Measurements from ENCODE around the gene YDJC. TPM values are rescaled to one million over a fixed set of nuclear protein-coding genes. Genes with fewer than 3 reads are reported as not detected.
"Not testable (repeated sequence)": the region's sequence is repeated elsewhere in the genome, so short reads cannot be mapped to it uniquely, and the experiment has no call there.

The YDJC gene
- total RNA-seq, 4 donors from 2014 or later = 42.2 to 72.2 (median 56.5) TPM

DNA sequence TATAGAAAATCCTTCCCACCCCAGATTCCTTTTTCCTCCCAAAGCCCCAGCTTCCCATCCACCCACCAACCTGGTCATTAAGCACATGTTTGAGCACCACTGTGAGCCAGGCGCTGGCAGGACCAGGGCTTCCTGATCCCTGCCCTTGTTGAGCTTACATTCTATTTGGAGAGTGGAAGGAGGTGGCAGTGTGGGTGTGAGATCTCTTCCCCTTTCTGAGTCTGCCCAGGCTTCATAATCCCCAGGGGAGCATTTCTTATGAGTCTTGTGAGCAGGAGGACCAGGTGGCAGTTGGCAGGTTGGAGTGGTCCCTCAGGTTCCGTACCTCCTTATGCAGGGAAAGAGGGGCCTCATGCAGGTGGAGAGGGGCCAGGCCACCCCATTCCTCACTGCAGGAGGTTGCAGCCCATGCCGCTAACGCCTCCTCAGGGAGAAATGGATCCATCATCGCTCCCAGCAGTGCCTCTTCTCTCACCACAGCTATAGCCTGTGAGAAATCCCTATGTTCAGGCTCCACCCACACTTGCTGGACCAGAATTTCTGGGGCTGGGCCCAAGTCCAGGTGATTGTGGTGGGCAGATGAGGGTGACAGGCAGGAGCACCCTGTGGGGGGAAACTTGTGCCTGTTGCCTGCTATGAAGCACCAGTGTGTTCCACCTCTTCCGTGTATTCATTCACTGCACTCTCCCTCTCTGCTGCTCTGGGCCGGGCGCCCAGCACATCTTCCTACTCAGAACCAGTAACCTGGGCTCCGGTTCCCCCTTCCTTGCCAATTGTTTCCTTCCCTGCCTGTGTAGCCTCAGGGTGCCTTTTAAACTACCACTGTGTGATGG, 38.8 kb downstream of the YDJC start:
- no peak for TF ChIP-seq POLR2A (IDR thresholded peaks at IDR 0.05)
- TF ChIP-seq, protein P1, sequence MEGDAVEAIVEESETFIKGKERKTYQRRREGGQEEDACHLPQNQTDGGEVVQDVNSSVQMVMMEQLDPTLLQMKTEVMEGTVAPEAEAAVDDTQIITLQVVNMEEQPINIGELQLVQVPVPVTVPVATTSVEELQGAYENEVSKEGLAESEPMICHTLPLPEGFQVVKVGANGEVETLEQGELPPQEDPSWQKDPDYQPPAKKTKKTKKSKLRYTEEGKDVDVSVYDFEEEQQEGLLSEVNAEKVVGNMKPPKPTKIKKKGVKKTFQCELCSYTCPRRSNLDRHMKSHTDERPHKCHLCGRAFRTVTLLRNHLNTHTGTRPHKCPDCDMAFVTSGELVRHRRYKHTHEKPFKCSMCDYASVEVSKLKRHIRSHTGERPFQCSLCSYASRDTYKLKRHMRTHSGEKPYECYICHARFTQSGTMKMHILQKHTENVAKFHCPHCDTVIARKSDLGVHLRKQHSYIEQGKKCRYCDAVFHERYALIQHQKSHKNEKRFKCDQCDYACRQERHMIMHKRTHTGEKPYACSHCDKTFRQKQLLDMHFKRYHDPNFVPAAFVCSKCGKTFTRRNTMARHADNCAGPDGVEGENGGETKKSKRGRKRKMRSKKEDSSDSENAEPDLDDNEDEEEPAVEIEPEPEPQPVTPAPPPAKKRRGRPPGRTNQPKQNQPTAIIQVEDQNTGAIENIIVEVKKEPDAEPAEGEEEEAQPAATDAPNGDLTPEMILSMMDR (IDR thresholded peaks at IDR 0.05) = no peak
- WGBS, 2 donors = 66% methylated on average over 9 of the region's 9 CpGs
- H3K4me3 ChIP-seq (ENCODE audit: low read depth, poor library complexity, severe bottlenecking) = no peak overlapping the region
- DNase-seq (ENCODE audit: low spot score in 2 of 2) = no peak
- intact Hi-C loops (cut with DNase I; ENCODE audit: low total_unique reads) = no loop called here

DNA sequence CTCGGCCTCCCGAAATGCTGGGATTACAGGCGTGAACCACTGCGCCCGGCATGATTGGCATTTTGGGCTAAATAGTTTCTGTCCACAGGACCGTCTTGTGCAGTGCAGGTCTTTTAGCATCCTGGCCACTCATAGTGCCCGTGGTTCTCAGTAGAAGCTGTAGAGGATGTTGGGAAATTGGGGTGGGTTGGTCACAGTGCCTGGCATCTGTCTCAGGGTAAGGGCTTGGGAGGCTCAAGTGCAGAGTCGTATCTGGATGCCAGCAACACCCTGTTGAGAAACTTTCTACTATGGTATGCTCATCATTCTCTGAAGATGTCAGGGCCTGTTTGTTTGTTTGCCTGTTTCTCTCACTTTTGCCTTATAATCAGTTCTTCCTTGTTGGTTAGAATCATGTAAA, 40.4 kb downstream of the YDJC start:
- intact Hi-C loops (cut with DNase I; ENCODE audit: low total_unique reads) = no loop called here

DNA sequence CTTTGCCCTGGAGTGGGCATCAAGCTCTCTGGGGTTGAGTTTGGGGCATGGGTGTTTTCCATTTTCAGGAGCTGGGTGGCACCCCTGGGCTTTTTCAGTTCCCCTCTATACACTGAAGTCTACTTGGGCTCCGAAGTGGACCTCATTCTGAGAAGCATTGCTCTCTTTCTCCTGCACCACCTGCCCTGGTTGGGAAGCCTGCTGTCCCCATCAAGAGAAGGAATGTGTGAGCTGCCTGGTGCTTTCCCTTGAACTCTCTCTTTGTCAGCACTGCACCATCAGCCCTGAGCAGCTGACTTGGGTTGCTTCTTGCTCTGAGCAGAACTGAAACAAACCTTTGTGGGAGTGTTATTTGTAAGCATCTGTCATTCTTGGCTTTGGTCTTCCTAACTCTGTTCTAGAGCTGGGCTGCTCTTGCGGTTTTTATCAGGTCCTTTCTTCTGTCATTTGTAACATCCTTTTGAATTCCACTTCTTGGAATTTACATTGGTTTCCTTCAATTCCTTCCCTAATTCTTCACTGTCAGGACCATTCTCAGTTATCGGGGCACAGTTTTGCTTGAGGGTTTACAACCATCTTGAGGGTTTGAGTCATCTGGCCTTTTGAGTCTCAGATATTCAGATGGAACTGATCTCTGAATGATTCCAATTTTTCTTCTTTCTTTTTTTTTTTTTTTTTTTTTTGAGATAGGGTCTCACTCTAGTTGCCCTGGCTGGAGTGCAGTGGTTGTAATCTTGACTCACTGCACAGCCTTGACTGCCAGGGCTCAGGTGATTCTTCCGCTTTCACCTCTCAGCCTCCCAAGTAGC, 41.8 kb downstream of the YDJC start:
- intact Hi-C loops (cut with DNase I; ENCODE audit: low total_unique reads) = no loop called here
- no peak overlapping the region for H3K4me3 ChIP-seq (ENCODE audit: low read depth, poor library complexity, severe bottlenecking)
- DNase-seq (ENCODE audit: low spot score in 2 of 2) = no peak
- TF ChIP-seq, protein P1 (IDR thresholded peaks at IDR 0.05) = no peak
- TF ChIP-seq POLR2A (IDR thresholded peaks at IDR 0.05) = no peak
- 71 to 73% methylated on average over 4 of the region's 4 CpGs for WGBS, 2 donors

More for the DNA sequence above, 40.4 kb downstream of the YDJC start:
- no peak for DNase-seq (ENCODE audit: low spot score in 2 of 2)
- no peak overlapping the region for H3K4me3 ChIP-seq (ENCODE audit: low read depth, poor library complexity, severe bottlenecking)
- TF ChIP-seq, protein P1 (IDR thresholded peaks at IDR 0.05) = no peak
- TF ChIP-seq POLR2A (IDR thresholded peaks at IDR 0.05) = no peak
- WGBS, 2 donors = 87 to 89% methylated on average over 8 of the region's 8 CpGs

DNA sequence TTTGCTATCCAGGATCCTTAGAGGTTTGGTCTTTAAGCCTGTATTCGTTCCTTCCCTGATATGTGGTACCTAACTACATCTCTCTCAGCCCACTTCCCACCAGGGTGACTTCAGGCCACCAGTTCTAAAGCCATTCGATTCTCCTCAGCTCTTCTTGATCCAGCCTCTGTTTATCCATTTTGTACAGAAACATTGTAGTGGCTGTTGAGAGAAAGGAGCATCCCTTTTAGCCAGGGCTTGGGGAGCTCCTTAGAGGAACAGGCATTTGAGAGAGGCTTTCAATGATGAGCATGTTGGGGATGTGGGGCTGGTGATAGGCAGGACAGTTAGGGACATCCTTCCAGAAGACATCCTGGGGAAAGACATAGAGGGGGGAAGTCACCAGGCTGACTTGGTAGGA, 44.4 kb downstream of the YDJC start:
- intact Hi-C loops (cut with DNase I; ENCODE audit: low total_unique reads) = no loop called here
- H3K4me3 ChIP-seq (ENCODE audit: low read depth, poor library complexity, severe bottlenecking) = no peak overlapping the region
- WGBS, 2 donors = 75 to 90% methylated on average over 2 of the region's 2 CpGs
- no peak for DNase-seq (ENCODE audit: low spot score in 2 of 2)
- TF ChIP-seq POLR2A (IDR thresholded peaks at IDR 0.05) = no peak
- TF ChIP-seq, protein P1 (IDR thresholded peaks at IDR 0.05) = no peak

DNA sequence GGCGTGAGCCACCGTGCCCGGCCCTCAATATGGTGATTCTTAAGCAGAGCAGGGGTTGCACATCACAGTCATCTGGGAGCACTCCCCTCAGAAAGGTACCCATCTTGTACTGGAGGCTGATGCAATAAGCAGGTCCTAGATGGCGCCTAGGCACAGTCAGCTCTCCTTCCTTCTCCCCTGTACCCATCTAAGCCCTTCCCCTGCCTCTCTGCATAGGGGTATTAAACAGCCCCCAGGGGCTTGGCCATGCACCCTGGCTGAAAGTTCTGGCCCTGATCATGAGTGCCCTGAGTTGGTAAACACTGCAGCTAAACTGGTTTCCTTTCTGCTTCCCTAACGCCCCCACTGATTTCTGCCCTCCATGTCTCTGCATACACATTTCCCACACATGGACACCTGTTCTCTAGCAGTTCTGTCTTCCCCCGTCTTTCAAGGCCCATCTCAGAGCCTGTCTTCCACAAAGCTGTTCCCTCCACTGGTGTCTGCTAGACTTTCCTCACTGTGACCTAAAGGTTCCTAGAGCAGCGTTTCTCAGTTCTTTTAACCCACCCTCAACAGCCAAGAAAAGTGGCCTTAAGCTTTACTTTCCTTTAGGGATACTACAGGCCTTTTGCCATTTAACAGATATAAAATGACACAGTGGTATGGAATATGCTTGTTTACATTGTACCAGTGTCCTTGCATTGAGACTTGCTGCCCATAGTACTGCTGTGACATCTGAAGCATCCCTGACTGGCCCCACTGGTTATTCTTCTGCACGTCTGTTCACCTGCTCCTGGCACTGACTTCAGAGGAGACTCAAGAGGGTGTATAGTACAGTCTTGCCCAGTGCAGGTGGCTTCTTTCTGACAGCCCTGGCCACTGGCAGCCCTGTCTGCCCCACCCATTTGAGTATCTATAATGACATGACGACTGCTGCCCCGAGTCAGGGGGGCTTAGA, 46.8 kb downstream of the YDJC start:
- 64 to 68% methylated on average over 10 of the region's 10 CpGs for WGBS, 2 donors
- H3K4me3 ChIP-seq (ENCODE audit: low read depth, poor library complexity, severe bottlenecking) = no peak overlapping the region
- no peak for DNase-seq (ENCODE audit: low spot score in 2 of 2)
- intact Hi-C loops (cut with DNase I; ENCODE audit: low total_unique reads) = no loop called here
- TF ChIP-seq, protein P1 (IDR thresholded peaks at IDR 0.05) = no peak
- no peak for TF ChIP-seq POLR2A (IDR thresholded peaks at IDR 0.05)

DNA sequence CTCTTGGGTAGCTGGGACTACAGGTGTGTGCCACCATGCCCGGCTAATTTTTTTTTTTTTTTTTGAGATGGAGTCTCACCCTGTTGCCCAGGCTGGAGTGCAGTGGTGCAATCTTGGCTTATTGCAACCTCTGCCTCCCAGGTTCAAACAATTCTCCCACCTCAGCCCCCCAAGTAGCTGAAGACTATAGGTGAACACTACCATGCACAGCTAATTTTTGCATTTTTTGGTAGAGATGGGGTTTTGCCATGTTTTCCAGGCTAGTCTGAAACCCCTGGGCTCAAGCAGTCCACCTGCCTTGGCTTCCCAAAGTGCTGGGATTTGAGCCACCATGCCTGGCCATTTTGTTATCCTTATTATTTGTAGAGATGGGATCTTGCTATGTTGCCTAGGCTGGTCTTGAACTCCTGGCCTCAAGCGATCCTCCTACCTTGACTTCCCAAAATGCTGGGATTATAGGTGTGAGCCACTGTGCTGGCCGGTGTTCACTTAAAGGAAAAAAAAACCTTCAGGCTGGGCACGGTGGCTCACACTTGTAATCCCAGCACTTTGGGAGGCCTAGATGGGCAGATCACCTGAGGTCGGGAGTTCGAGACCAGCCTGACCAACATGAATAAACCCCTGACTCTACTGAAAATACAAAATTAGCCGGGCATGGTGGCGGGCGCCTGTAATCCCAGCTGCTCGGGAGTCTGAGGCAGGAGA, 48.7 kb downstream of the YDJC start:
- WGBS, 2 donors = 93 to 95% methylated on average over 10 of the region's 10 CpGs
- H3K4me3 ChIP-seq (ENCODE audit: low read depth, poor library complexity, severe bottlenecking); DNase-seq (ENCODE audit: low spot score in 2 of 2); intact Hi-C loops (cut with DNase I; ENCODE audit: low total_unique reads): not testable (repeated sequence)

DNA sequence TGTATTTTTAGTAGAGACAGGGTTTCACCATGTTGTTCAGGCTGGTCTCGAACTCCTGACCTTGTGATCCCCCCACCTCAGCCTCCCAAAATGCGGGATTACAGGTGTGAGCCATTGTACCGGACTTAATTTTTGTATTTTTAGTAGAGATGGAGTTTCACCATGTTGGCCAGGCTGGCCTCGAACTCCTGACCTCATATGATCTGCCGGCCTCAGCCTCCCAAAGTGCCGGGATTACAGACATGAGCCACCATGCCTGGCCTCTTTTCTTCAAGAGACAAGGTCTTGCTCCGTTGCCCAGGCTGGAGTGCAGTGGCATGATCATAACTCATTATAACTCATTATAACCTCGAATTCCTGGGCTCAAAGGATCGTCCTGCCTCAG, 49.2 kb downstream of the YDJC start:
- intact Hi-C loops (cut with DNase I; ENCODE audit: low total_unique reads); DNase-seq (ENCODE audit: low spot score in 2 of 2); H3K4me3 ChIP-seq (ENCODE audit: low read depth, poor library complexity, severe bottlenecking): not testable (repeated sequence)
- 92 to 96% methylated on average over 9 of the region's 9 CpGs for WGBS, 2 donors

Data from lower leg skin (tissue), 4 donors.